GM19397 (cell line): ENCODE results near the gene SLC25A45.
A peak's percentile ranks its signal among the peaks of the same experiment; 100 is the strongest.

Source experiments
- ATAC-seq: cut with Tn5 transposase; IDR thresholded peaks from one replicate; pipeline ENCODE4 v1.9.1; 2021; ENCODE audit warnings: mild to moderate bottlenecking, moderate library complexity; ENCODE audit not compliant: unreplicated experiment

Gene SLC25A45

DNA sequence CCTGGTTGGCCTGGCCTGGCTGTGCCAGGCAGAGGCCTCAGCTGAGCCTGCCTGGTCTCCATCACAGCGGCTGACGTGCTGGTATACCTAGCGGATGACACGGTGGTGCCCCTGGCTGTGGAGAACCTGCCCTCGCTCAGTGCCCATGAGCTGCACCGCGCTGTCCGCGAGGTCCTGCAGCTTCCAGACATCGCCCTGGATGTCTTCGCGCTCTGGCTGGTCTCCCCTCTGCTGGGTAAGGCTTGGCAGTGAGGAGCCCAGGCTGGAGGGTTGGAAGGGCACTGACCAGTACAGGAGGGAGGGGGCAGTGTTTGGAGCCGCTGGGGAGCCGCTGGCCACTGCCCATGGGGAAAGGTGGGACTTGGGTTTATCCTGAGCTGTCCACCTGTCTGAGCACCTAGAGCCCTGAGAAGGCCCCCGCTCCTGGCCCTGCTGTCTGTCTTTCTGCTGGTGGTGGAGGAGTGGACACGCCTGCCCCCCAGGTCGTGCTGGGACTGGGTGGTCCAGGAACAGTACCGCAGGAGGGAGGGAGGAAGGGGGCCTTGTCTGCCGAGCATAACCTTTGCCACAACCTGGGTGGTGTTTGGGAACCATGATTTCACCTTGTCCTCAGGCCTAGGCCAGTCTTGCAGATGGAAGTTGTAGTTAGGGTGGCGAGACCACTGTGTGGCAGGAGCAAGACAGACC lies 7.0 kb upstream of the SLC25A45 start:
- no peak for ATAC-seq

DNA sequence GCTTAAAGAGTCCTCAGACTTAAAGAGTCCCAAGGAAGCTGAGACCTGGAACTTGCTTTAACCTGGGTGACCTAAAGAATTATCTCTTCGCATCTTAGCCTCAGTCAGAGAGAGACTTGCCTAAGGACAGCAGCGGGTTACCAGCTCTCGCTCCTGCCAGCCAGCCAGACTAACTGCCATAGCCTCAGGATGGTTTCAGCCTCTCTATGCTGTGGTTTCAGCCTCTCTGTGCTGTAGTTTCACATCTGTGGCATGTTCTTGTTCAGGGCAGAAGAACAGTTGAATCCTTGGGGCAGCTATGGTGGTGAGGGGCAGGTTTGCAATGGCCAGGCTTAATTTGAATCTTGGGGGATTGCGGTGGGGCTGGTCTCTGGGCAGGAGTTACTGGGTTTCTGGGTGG lies 6.3 kb upstream of the SLC25A45 start:
- ATAC-seq, result no peak

DNA sequence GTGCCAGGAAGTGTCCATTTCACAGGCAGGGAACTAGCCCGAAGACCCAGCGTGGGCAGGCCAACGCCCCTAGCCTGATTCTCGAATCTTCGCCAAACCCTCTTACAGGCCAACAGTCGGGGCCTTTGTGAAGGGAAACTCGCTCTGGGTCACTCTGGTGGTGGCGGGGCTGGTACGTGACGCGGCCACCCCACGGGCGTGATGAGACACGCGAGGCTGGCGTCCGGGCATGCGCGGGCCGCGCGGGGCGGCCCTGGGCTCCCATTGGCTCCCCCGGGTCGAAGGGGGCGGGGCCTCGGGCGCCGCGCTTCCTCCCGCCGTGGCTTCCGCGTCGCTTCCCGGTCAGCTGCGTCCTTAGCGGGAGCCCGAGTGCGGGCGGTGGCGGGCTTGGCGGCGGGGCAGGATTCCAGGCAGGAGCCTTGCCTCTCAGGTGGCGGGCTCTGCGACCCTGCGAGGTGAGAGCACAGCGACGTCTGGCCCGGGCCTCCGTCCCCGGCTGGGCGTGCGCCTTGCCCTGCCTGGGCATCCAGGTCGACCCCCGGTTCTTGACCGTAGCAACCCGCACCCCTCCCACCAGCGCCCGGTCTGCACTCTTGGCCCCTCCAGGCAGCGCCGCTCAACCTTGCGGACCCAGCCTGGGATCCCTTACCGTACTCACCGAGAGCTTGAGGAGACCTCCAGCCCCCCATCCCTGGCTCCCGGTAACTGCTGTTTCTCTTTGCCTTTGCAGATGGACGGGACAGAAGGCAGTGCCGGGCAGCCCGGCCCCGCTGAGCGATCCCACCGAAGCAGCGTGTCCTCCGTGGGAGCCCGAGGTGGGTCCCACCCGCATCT lies 4.1 kb upstream of the SLC25A45 start, which contains the start of gene FRMD8:
FRMD8 (plus strand) TSS at position 331 of the 834 bp plus-strand sequence; CDS start at position 731, 400 bp downstream.
- peak; percentile 43 for ATAC-seq

DNA sequence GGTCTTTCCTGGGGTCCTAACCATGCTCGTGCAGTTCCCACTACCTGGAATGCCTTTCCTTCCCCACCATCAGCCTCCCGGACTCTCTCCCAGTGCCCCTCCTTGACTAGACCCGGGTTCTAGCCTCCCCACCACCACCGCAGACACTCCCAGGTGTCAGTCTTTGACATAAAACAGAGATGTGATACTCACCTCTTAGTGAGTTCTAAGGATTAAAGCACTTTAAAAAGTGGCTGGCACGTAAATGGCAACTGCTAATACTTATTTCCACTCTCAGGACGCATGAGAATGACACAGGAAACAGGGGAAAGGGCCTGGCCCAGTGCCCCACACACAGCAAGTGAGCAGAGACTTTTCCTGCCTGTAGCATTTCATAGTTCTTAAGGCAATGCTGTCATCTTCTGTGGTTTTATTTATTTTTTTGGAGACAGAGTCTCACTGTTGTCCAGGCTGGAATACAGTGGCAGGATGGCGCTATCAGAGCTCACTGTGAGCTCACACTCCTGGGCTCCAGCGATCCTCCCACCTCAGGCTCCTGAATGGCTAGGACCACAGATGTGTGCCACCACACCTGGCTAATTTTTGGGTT lies 1.9 kb upstream of the SLC25A45 start:
- ATAC-seq, result no peak

DNA sequence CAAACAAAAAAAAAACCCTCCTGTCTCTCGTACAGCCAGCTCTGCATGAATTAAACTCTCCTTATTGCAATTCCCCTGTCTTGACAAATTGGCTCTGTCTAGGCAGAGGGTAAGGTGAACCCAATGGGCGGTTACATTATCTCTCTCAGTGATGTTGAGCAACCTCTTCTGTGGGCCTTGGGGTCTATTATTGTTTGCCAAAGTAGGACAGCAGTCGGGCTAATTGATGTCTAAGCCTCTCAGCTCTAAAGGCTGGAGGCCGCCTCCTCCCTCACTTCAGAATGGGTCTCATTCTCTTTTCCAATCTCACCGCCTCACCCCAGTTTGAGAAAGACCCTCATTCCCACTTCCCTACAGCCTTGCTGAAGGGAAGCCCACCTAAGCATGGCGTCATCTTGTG lies 1.3 kb upstream of the SLC25A45 start:
- ATAC-seq, result no peak

DNA sequence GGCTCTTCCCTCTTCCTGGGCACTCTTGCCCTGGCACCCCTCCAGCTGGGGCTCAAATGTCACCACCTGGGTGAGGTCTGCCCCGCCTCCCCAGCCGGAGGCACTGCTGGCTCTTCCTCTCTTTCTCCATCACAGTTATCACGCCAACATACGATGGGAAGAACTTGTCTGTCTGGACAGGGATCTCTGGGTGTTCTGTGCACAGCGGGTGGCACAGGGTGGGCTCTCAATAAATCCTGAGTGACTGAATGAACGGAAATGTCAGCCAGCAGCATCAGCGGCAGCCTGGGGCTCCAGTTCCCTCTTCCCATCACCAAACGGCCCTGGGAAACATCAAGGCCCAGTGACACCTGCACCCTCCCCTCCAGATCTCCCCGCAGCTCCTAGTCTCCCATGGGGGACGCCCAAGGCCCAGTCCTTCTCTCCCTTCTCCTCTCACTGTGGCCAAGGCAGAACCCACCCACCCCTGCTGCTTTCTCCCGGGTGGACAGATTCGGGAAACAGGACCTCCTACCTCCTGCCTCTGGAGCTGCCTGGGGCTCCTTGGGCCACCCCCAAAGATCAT lies 440 bp upstream of the SLC25A45 start:
- ATAC-seq, result no peak

DNA sequence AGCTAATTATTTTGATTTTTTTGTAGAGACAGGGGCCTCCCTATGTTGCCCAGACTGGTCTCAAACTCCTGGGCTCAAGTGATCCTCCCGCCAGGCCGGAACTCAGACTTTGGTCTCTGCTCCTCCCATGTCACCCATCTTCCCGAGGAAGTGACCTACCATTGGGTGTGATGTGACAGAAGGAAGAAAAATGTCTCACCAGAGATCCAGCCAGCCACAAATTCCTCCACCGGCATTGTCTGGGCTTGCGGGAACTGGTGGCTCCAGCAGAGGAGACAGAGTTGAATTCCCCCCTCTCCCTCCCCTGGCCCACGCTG lies 772 bp downstream of the SLC25A45 start:
- ATAC-seq, result no peak

DNA sequence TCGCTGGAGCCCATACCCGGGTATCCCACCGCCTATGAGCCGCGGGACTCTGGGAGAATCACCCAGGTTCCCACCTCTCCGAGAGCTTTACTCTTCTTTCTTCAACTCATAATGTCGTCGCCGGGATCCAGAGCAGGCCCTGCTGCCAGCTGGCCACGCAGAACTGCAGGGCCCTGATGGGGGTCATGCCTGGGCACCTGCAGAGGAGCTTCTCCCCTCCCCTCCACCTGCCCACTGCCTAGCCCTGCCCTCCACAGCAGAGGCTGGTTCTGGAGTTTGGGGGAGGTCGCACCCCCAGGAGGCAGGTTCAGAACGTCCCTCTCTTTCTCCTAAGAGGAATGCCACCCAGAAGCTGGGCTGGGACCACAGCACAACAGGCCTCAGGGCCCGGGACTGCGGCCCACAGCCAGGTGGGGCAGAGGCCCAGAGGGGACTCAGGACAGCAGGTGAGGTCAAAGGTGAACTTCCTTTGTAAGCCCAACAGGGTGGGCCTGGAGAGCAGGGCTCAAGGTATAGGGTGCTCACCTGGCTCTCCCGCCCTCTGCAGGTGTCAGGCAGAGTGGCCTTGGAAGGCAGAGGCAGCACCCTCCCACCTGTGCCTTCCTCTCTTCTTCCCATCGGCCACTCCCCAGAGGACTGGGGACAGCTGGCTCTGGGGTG lies 1.9 kb downstream of the SLC25A45 start:
- no peak for ATAC-seq

DNA sequence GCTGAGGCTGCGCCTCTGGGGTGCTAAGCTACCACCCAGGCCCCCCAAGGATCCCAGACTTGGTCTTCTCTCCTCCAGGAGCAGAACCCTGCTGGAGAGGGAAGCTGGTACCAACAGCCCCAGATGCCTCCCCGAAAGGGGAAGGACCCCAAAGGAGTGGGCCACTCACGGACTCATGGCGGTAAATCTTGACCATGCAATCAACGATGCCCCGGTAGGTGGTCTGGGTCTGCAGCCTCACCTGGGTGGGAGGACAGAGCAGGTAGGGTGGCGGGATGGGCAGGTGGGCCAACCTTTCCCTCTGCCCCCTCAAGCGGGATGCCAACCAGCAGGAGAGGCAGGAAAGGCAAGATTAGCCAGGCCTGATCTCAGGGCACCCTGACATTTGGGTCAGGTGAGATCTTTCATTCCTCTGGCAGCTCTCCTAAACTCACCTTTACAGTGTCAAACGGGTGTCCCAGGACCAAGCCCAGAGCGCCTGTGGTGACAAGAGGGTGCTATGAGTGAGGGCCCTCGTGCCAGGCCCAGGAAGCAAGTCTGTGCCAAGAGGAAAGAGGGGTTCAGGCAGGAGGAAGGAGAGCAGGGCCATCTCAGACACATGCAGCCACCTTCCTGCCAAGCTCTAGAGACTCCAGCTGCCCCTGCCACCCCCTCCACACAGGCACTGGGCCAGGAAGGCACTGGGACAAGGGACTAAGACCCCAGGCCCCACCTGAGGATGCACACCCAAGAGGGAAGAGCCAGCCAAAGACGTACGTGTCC lies 2.6 kb downstream of the SLC25A45 start:
- ATAC-seq, result no peak

DNA sequence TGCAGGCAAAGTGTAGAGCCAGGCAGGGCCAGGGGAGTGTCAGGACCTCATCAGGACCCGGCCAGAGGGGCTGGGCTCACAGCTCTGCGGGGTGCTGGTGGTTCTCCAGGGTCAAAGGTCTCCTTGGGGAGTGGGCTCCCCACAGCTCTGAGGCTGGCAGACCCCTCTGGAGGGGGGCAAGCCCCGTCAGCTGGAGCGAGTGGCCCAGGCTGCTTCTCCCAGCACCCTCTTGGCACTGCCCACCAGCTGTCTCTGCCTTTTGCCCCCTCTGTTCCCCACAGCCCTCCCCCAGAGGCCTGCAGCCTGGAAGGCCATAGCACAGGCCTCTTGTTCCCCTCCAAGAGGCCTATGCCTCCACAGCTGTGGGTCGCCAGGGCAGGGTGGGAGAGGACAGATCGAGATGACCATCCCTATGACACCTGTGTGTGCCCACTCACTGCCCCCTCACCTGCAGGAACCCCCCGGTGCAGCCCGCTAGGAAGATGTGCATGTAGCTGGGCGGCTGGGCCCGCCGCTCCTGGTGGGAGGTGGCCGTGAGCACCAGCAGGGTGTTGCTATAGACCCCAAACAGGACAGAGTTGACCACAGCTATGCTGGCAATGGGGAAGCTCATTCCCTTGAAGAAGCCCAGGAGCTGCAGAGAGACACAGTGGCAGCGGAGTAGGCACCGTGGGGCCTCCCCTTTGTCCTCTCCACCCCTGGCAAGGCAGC lies 3.4 kb downstream of the SLC25A45 start:
- no peak for ATAC-seq

DNA sequence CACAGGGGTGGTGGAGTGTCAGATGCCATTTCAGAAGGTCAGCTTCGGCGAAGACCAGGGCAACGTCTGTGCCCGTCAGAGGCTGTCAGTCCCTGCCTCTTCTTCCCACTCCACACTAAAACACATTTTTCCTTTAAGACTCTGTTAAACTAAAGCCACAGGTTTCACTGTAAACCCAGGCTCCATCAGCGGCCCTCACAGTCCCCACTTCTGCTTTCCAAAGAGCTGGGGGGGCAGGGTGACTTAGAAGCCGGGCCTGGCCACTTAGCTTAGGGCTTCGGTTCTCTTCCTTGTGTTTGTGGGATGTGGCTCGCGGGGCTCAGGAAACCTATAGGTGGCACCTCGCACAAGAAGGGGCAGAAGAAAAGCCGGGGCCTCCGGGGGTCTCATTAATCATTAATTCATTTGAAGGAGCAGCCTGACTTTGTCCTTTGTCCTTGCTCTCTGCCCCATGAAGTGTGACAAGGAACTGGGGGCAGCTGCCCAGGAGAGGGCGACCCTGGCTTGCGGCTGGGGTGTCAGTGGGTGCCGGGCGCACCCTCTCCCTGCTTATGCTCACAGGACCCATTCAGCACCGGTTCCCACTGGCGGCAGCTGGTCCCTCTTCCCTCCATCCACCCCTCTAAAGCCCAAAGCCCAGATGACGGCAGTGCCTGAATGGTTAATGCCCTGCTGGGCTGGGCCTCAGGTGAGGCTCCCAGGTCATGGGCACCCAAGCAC lies 4.1 kb downstream of the SLC25A45 start:
- ATAC-seq, result no peak

DNA sequence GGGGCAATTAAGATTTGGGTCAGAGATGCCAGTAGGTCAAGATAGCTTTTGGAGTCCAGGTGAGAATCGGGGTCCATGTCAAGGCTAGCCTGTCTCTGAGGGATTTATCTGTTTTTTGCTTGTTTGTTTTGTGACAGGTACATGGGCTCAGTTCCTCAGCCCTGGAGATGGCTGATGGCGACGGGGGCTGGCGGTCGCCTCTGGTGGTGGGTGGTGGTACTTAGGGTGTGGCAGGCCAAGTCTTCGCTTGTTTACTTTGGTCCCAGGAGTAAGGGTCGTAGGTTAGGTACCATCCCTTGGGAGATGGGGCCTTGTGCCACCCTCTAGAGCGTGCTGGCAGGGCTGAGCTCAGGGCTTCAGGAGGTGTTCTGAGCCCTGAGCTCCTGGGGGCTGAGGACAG lies 4.7 kb downstream of the SLC25A45 start:
- ATAC-seq, result no peak

DNA sequence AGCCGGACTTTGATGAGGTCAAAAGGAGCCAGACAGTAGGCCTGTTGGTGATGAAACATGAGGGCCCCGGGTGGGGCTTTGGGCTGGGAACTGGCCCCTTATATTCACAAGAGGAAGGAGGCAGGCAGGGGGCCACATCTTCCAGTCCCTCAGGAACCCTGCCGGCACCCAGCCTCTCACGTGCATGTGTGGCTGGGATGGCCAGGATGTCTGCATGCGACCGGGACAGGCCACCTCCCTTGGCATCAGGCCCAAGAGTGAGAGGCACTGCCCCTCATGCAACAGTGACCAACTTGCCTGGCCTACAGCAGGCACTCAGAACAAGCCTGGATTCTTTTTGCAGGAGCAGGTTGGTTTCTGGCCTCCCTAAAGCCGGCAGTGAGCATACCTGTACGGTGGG lies 5.4 kb downstream of the SLC25A45 start:
- ATAC-seq, result no peak

DNA sequence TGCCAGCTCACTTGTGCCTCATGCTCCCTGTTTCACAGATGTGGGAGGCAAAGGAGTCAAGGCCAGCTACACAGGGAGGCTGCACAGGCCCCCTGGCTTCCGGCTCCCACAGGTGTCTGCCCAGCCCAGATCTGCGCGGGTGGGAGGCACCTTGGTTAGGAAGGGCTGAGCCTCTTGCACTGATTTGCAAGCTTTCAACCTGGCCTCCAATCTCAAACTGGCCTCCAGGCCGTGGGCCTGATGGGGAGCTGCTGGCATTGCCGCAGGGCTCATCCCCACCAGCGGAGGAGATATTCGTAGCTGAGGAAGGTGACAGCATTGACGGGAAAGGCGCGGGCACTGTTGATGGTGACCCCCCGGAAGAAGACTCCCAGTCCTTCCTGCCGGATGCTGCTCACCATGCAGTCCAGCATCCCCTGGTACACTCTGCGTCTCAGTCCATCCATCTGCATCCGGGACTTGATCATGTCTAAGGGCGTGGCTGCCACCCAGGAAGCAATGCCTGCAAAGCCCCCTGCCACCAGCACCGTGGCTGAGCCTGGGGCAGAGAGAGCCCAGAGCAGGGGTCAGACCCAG lies 6.2 kb downstream of the SLC25A45 start:
- no peak for ATAC-seq

DNA sequence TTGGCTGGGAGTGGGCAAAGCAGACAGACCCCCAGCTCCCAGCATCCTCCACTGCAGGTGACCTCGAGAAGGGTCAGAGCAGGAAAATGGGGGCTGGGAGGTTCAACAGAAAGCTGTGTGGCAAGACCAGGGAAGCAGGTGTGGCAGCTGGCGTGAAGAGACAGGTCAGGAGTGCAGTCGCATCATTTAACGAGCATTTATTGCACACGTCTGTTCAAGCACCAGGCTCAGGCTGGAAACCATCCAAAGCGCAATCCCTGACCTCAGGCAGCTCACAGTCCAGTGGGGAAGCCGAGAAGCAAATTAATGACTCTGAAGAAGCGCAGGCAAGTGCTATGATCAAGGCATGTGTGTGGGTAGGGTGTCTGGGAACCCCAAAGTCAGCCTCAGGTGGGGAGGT lies 7.4 kb downstream of the SLC25A45 start:
- ATAC-seq, result no peak

DNA sequence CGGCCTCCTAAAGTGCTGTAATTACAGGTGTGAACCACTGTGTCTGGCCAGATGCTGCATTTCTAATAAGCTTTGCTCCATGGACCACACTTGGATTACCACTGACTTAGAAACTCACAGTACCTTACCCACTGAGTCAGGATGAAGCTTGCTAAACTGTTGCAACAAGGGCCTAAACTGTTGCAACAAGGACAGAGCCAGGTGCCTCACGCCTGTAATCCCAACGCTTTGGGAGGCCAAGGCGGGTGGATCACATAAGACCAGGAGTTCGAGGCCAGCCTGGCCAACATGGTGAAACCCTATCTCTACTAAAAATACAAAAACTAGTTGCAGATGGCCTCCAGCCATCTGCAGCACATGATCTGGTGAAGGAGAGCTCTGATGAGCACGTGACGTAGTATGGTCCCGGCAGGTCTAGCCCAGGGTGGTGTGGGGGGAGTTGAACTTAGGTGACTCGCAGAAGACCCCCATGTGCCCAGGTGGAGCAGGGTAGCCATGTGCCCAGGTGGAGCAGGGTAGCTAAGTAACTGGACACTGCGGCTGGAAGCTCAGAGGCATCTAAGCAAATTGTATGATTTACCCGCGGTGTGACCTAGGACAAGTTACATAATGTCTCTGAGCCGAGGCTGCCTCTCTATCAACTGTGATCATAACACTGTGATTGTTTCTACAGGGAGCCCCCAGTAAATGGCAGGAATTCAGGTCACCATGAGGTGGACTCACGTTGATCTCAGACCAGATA lies 8.4 kb downstream of the SLC25A45 start:
- no peak for ATAC-seq

DNA sequence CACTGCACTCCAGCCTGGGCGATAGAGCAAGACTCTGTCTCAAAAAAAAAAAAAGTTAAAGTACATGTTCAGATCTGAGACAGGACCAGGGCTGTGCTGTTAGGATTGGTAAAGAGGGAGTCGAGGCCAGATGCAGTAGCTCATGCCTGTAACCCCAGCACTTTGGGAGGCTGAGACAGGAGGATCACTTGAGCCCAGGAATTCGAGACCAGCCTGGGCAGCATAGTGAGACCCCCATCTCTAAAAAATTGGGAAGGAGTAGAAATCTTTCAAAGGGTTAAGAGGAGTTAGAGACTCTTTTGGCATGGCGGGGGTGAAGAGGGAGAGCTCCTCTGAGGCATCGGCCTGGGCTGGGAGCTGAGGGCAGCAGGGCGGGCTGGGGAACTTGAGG lies 11.8 kb downstream of the SLC25A45 start:
- no peak for ATAC-seq

DNA sequence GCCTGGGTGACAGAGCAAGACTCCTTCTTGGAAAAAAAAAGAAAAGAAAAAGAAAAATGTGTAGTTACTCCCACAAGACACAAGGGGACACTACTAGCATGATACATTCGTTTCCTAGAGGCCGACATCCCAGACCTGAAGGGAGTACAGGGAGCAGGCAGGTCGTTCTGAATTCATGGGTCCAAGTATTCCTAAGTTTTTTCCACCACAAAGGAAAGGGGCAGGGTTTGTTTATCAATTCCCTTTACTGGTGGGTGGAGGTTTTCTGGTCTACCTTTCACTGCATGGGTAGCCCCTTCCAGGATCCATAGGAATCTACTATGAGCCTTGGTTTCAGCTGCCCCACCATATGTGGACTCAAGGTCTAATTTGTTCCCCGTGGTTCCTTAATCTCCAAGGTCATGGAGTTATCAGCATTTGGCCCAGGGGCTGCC lies 16.1 kb downstream of the SLC25A45 start:
- no peak for ATAC-seq
